Activated naive CD4-positive, alpha-beta T cell treated with Interleukin-2 at 50 U/mL for 16 hours (primary cell): Measurements from ENCODE around the gene KIAA0040.

ENCODE experiments used
- DNase-seq: peaks from one replicate; pipeline ENCODE4 v3.0.0-alpha.2; 2020

The KIAA0040 gene

GRCh38 chr1:175192630-175193526 is at the start of gene KIAA0040:
KIAA0040 (minus strand) TSS chr1:175192776; CDS start chr1:175161013, 31,763 bp downstream.
- DNase-seq: peak; percentile 66

- no peak for DNase-seq
Measured at GRCh38 chr1:175237389-175237788, 44.8 kb upstream of the KIAA0040 start.

- no peak for DNase-seq
Measured at GRCh38 chr1:175234639-175235038, 42.1 kb upstream of the KIAA0040 start.

- no peak for DNase-seq
Measured at GRCh38 chr1:175232335-175232734, 39.8 kb upstream of the KIAA0040 start.

GRCh38 chr1:175225805-175226129 is 33.2 kb upstream of the KIAA0040 start:
- no peak for DNase-seq

- no peak for DNase-seq
Measured at GRCh38 chr1:175222296-175222938, 29.8 kb upstream of the KIAA0040 start.

- DNase-seq: no peak
Measured at GRCh38 chr1:175221557-175222175, 29.1 kb upstream of the KIAA0040 start.

- DNase-seq: no peak
Measured at GRCh38 chr1:175220853-175221556, 28.4 kb upstream of the KIAA0040 start.

- DNase-seq: no peak
Measured at GRCh38 chr1:175219774-175220173, 27.2 kb upstream of the KIAA0040 start.

- DNase-seq: no peak
Measured at GRCh38 chr1:175218786-175219434, 26.3 kb upstream of the KIAA0040 start.

- no peak for DNase-seq
Measured at GRCh38 chr1:175217721-175218531, 25.4 kb upstream of the KIAA0040 start.

GRCh38 chr1:175216444-175216843 is 23.9 kb upstream of the KIAA0040 start:
- DNase-seq: no peak

GRCh38 chr1:175211656-175212055 is 19.1 kb upstream of the KIAA0040 start:
- no peak for DNase-seq

GRCh38 chr1:175210744-175211143 is 18.2 kb upstream of the KIAA0040 start:
- DNase-seq: no peak

GRCh38 chr1:175209493-175209921 is 16.9 kb upstream of the KIAA0040 start:
- DNase-seq: no peak

- DNase-seq: peak; percentile 44
Measured at GRCh38 chr1:175208773-175209492, 16.4 kb upstream of the KIAA0040 start.

GRCh38 chr1:175207971-175208370 is 15.4 kb upstream of the KIAA0040 start:
- DNase-seq: no peak

GRCh38 chr1:175206687-175207086 is 14.1 kb upstream of the KIAA0040 start:
- DNase-seq: no peak

GRCh38 chr1:175204330-175204729 is 11.8 kb upstream of the KIAA0040 start:
- DNase-seq: no peak

- no peak for DNase-seq
Measured at GRCh38 chr1:175203570-175204068, 11.0 kb upstream of the KIAA0040 start.
